Measurements from ENCODE around the gene SHLD1. TPM values are rescaled to one million over a fixed set of nuclear protein-coding genes. Genes with fewer than 3 reads are reported as not detected.

The SHLD1 gene
- total RNA-seq, 4 donors from 2014 or later = 1.2 to 4.0 (median 3.2) TPM

GRCh38 chr20:5910186-5910585 is 160.0 kb downstream of the SHLD1 start:
- no peak for TF ChIP-seq CTCF (IDR thresholded peaks at IDR 0.05)
- no peak for ATAC-seq (ENCODE audit: low FRiP score)
- no peak for DNase-seq (ENCODE audit: low spot score)

DNA sequence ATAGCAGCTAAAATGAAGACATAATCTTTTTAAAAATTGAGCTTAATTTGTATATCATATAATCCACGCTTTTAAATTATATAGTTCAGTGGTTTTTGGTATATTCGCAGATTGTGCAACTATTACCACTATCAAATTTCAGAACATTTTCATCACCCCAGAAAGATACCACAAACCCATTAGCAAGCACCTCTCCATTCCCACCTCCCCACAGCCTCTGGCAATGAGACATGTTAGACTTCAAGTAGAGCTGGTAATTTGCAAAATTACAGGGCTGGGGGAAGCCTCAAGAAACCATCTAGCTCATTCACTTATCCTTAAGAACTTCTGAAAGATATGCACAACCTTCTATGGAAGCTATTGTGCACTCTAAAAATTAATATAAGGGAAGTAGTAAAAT is 163.0 kb downstream of the SHLD1 start:
- no peak for TF ChIP-seq CTCF (IDR thresholded peaks at IDR 0.05)
- no peak for ATAC-seq (ENCODE audit: low FRiP score)
- no peak for DNase-seq (ENCODE audit: low spot score)

Small RNA genes within 50 kb of the gene (small RNA-seq; reads per million reads assigned to genes)
- not detected for gene RNU1-55P

Other genes starting within 250 kb of the SHLD1 start
- gene GPCPD1, start 139.4 kb upstream of the SHLD1 start, total RNA-seq = 10 to 100 TPM; 22.2 to 51.2 (median 30.6) TPM
- gene CHGB, start 161.1 kb downstream of the SHLD1 start, total RNA-seq = 1 to 10 TPM in 1 of 4 donors, under 1 TPM in 2, not detected in 1; 0.46 to 1.1 (median 0.72) TPM
- 10 to 100 TPM in 2 of 4 donors, 1 to 10 TPM in 2; 7.9 to 28.1 (median 9.7) TPM for gene TRMT6, start 200.1 kb downstream of the SHLD1 start, total RNA-seq
- 1 to 10 TPM; 2.3 to 8.0 (median 3.1) TPM for gene MCM8, start 200.3 kb downstream of the SHLD1 start, total RNA-seq